ENCODE measurements around the gene TEKTIP1. TPM values are rescaled to one million over a fixed set of nuclear protein-coding genes. Genes with fewer than 3 reads are reported as not detected.
A peak's percentile ranks its signal among the peaks of the same experiment; 100 is the strongest.

TEKTIP1 gene
- total and polyA plus RNA-seq, 9 of the 15 experiments (the other 6 are each of a cell fraction or from before 2014, with no cell fraction given), result 0.66 TPM; not detected in 8

GRCh38 chr19:3572132-3572854, 33.3 kb downstream of the TEKTIP1 start (continued):
- TF ChIP-seq, protein P1, sequence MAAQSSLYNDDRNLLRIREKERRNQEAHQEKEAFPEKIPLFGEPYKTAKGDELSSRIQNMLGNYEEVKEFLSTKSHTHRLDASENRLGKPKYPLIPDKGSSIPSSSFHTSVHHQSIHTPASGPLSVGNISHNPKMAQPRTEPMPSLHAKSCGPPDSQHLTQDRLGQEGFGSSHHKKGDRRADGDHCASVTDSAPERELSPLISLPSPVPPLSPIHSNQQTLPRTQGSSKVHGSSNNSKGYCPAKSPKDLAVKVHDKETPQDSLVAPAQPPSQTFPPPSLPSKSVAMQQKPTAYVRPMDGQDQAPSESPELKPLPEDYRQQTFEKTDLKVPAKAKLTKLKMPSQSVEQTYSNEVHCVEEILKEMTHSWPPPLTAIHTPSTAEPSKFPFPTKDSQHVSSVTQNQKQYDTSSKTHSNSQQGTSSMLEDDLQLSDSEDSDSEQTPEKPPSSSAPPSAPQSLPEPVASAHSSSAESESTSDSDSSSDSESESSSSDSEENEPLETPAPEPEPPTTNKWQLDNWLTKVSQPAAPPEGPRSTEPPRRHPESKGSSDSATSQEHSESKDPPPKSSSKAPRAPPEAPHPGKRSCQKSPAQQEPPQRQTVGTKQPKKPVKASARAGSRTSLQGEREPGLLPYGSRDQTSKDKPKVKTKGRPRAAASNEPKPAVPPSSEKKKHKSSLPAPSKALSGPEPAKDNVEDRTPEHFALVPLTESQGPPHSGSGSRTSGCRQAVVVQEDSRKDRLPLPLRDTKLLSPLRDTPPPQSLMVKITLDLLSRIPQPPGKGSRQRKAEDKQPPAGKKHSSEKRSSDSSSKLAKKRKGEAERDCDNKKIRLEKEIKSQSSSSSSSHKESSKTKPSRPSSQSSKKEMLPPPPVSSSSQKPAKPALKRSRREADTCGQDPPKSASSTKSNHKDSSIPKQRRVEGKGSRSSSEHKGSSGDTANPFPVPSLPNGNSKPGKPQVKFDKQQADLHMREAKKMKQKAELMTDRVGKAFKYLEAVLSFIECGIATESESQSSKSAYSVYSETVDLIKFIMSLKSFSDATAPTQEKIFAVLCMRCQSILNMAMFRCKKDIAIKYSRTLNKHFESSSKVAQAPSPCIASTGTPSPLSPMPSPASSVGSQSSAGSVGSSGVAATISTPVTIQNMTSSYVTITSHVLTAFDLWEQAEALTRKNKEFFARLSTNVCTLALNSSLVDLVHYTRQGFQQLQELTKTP (IDR thresholded peaks at IDR 0.05; ENCODE audit: low read depth in 1 of 2, partially characterized antibody in 2 of 2), result no peak
- TF ChIP-seq NR0B1 (IDR thresholded peaks at IDR 0.05; ENCODE audit: partially characterized antibody), result no peak
- TF ChIP-seq MAZ (CRISPR knock-in tag; conservative IDR thresholded peaks at IDR 0.05 in 1 of 2, IDR thresholded peaks at IDR 0.05 in 1 of 2), result peak; percentile 29 to 35; a peak in 2 of 4 replicates
- no peak for TF ChIP-seq E2F1 (CRISPR knock-in tag; IDR thresholded peaks at IDR 0.05)
- TF ChIP-seq MAX (CRISPR knock-in tag; IDR thresholded peaks at IDR 0.05), result no peak
- no peak for TF ChIP-seq SMARCA5 (IDR thresholded peaks at IDR 0.05)
- TF ChIP-seq, protein P2, sequence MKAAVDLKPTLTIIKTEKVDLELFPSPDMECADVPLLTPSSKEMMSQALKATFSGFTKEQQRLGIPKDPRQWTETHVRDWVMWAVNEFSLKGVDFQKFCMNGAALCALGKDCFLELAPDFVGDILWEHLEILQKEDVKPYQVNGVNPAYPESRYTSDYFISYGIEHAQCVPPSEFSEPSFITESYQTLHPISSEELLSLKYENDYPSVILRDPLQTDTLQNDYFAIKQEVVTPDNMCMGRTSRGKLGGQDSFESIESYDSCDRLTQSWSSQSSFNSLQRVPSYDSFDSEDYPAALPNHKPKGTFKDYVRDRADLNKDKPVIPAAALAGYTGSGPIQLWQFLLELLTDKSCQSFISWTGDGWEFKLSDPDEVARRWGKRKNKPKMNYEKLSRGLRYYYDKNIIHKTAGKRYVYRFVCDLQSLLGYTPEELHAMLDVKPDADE (conservative IDR thresholded peaks at IDR 0.05; ENCODE audit: control insufficient read depth, low read depth, low read length), result 0 out of 2 replicates have a peak, but pooled peaks have one; percentile 12

Measured in K562 (cell line).